ENCODE data around the gene WIF1. TPM values are rescaled to one million over a fixed set of nuclear protein-coding genes. Genes with fewer than 3 reads are reported as not detected.

WIF1 gene
- total and polyA plus RNA-seq, 2 of the 8 experiments (the other 6 are each of a cell fraction or from before 2014, with no cell fraction given): 1.8 to 9.1 TPM

DNA sequence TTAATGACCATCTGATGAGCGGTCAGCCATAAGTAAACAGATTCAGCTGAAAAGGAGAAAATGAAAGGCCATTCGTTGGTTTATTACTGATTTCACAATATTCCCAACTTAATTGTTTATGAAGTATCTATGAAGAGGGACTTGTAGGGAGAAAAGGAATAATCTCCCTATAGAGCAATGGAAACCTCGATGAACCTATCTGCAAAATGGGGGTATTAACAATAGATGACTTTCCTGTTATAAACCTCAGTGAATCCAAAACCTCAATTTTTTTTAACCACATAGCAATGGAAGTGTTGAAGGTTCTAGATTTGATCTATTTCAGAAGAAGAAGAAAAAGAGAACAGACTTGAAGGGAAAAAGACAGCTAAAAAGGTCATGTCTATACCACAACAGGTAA lies 2.0 kb downstream of the WIF1 start:
- peaks cover 0 to 23% (median 18%) of the 10 kb centered on the region in 4 experiments; a peak in 6 of 7 replicates for H3K27me3 ChIP-seq (replicated peaks in 1 of 4; ENCODE audit: control insufficient read depth in 3 of 4, extremely low read depth in 1 of 4, insufficient read depth in 3 of 4, low read length in 3 of 4)
- CTCF ChIA-PET (ENCODE audit: partially characterized antibody): interaction anchor here (1.1 to 3.4 kb wide), 3 partner anchors 13 to 228 kb away, joined by 3 to 12 read pairs (median 4); no protein-coding TSS in a partner anchor

More for the DNA sequence above, 2.0 kb downstream of the WIF1 start:
- DNase-seq (ENCODE audit: low read depth in 1 of 2, low spot score in 2 of 2) (no peak), FAIRE-seq (no peak)
- H3K9me3 ChIP-seq (ENCODE audit: insufficient read depth in 2 of 2, low read depth in 1 of 2, low read length in 1 of 2): no peaks in the 10 kb centered on the region
- no peaks in the 10 kb centered on the region for H3K36me3 ChIP-seq (ENCODE audit: control insufficient read depth in 2 of 4, insufficient read depth in 4 of 4, low read length in 3 of 4)
- POLR2A ChIA-PET (ENCODE audit: partially characterized antibody): no interaction called here
- no peak overlapping the region for H3K14ac ChIP-seq (ENCODE audit: insufficient read length)
- H3K9ac ChIP-seq (replicated peaks in 1 of 4; ENCODE audit: extremely low read depth in 1 of 4, low read depth in 3 of 4, low read length in 3 of 4): no peak overlapping the region
- no peak overlapping the region for H2BK5ac ChIP-seq (ENCODE audit: low read depth, low read length)
- H4K5ac ChIP-seq (ENCODE audit: insufficient read length, low read depth, low read length): no peak overlapping the region
- no peak overlapping the region for H3K4me3 ChIP-seq (ENCODE audit: extremely low read depth in 1 of 4, insufficient read depth in 2 of 4, low read depth in 3 of 4, low read length in 4 of 4)
- H3K23me2 ChIP-seq (ENCODE audit: low read depth, low read length): peaks cover 5% of the 10 kb centered on the region; the same call in 1 of the 2 replicates
- no peak overlapping the region for H2BK12ac ChIP-seq (ENCODE audit: low read depth, low read length)
- no peak overlapping the region for H3K4me2 ChIP-seq (ENCODE audit: insufficient read depth in 1 of 2, low read depth in 2 of 2, low read length in 2 of 2)
- H3K23ac ChIP-seq (ENCODE audit: insufficient read length): no peak overlapping the region
- no peak overlapping the region for H2AFZ ChIP-seq (ENCODE audit: low read length)
- no peak overlapping the region for H2BK120ac ChIP-seq (replicated peaks; ENCODE audit: low read depth, low read length)
- no peak overlapping the region for H2AK5ac ChIP-seq (ENCODE audit: low read depth, low read length)
- no peak overlapping the region for H4K8ac ChIP-seq (ENCODE audit: extremely low read depth, insufficient read depth, low read length)
- no peak overlapping the region for H3K4ac ChIP-seq (replicated peaks; ENCODE audit: insufficient read length, low read depth, low read length)
- 86% methylated on average over 3 of the region's 3 CpGs; no CpG with 5 or more reads in 1 of the 2 experiments for WGBS, 2 experiments (ENCODE audit: extremely low coverage in 1 of 2, insufficient coverage in 1 of 2, insufficient read length in 1 of 2, insufficient replicate concordance in 2 of 2, low coverage in 1 of 2, low lambda C conversion rate in 2 of 2, missing lambda C conversion rate in 1 of 2)
- no peak overlapping the region for H3K27ac ChIP-seq (ENCODE audit: low read depth, low read length)
- no peak overlapping the region for H3K56ac ChIP-seq (replicated peaks; ENCODE audit: insufficient read length, low read depth, low read length)
- TF ChIP-seq TEAD4 (IDR thresholded peaks at IDR 0.05; ENCODE audit: low read depth, low read length): no peak
- H4K91ac ChIP-seq (replicated peaks; ENCODE audit: insufficient read length, low read length): no peak overlapping the region
- H3K4me1 ChIP-seq (replicated peaks in 1 of 4; ENCODE audit: control insufficient read depth in 3 of 4, insufficient read depth in 4 of 4, low read length in 3 of 4): no peaks in the 10 kb centered on the region; a peak in 1 of 7 replicates
- H3K79me2 ChIP-seq (ENCODE audit: control insufficient read depth in 1 of 2, insufficient read depth in 2 of 2, low read length in 2 of 2): no peaks in the 10 kb centered on the region
- no peak overlapping the region for H3K18ac ChIP-seq (ENCODE audit: extremely low read depth, low read length)
- H4K20me1 ChIP-seq (replicated peaks in 1 of 2; ENCODE audit: control insufficient read depth in 1 of 2, insufficient read depth in 2 of 2, low read length in 2 of 2): peaks cover 0 to 2% of the 10 kb centered on the region in 2 experiments
- H3K79me1 ChIP-seq (ENCODE audit: low read depth, low read length): no peaks in the 10 kb centered on the region
- H2BK15ac ChIP-seq (ENCODE audit: low read length): no peak overlapping the region
- no peak overlapping the region for H2BK20ac ChIP-seq (ENCODE audit: low read length)

All from H1 (cell line).